Measurements from ENCODE around the gene E2F1.

Gene E2F1

GRCh38 chr20:33670715-33671499 is 15.3 kb downstream of the E2F1 start:
- DNase-seq, result no peak

- no peak for DNase-seq
Observed at GRCh38 chr20:33669873-33670640, 16.1 kb downstream of the E2F1 start.

- no peak for DNase-seq
Observed at GRCh38 chr20:33669224-33669623, 17.0 kb downstream of the E2F1 start.

- no peak for DNase-seq
Observed at GRCh38 chr20:33668466-33669155, 17.6 kb downstream of the E2F1 start.

- peak; percentile 89 for DNase-seq
Observed at GRCh38 chr20:33667676-33668465, 18.3 kb downstream of the E2F1 start.

- DNase-seq, result peak; percentile 67
Observed at GRCh38 chr20:33667245-33667675, 18.9 kb downstream of the E2F1 start.

GRCh38 chr20:33666293-33667244 is 19.6 kb downstream of the E2F1 start, which contains the start of gene ACTL10:
TSS of gene ACTL10 (plus strand) at chr20:33666943. CDS start at chr20:33667498, 555 bp downstream.
- peak; percentile 96 for DNase-seq

- peak; percentile 36 for DNase-seq
Observed at GRCh38 chr20:33664762-33665144, 21.4 kb downstream of the E2F1 start.

GRCh38 chr20:33664085-33664761 is 22.0 kb downstream of the E2F1 start:
- no peak for DNase-seq

GRCh38 chr20:33663161-33664084 is 22.8 kb downstream of the E2F1 start:
- peak; percentile 91 for DNase-seq

- no peak for DNase-seq
Observed at GRCh38 chr20:33662172-33662571, 24.0 kb downstream of the E2F1 start, which contains the start of gene C20orf144. TSS of gene C20orf144 (plus strand) at chr20:33662327. CDS start at chr20:33662346, 19 bp downstream.

- no peak for DNase-seq
Observed at GRCh38 chr20:33660685-33661058, 25.5 kb downstream of the E2F1 start.

- no peak for DNase-seq
Observed at GRCh38 chr20:33660035-33660684, 26.0 kb downstream of the E2F1 start.

GRCh38 chr20:33659341-33660034 is 26.7 kb downstream of the E2F1 start:
- DNase-seq, result no peak

GRCh38 chr20:33658929-33659328 is 27.3 kb downstream of the E2F1 start:
- DNase-seq, result no peak

- DNase-seq, result no peak
Observed at GRCh38 chr20:33658510-33658909, 27.7 kb downstream of the E2F1 start.

- DNase-seq, result no peak
Observed at GRCh38 chr20:33657704-33658095, 28.5 kb downstream of the E2F1 start.
